HG03108 (cell line): ENCODE measurements around the gene PIGS.

Source experiments
- ATAC-seq: cut with Tn5 transposase; IDR thresholded peaks from one replicate; pipeline ENCODE4 v1.9.1; 2021; ENCODE audit warnings: moderate library complexity; ENCODE audit not compliant: unreplicated experiment

PIGS gene

GRCh38 chr17:28511858-28512461 lies 59.4 kb downstream of the PIGS start:
- no peak for ATAC-seq

DNA sequence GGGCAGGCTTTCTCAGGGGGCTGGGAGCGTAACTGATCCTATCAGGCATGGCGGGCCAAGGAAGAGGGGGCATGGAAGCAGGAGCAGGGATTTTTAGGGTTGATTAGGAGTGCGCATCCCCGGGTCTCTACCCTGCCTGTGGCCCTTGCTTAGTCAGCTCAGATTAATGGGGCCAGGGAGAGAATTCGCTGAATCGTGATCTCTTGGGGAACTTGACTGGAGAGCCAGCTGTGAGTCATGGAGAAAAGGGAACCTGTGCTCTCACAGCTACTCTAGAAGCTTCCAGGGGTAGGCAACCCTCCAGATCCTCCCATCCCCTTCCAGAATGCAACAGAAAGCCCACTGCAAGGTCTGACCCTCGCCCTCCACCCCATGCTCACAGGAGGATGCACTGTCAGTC lies 61.5 kb downstream of the PIGS start:
- ATAC-seq: no peak

DNA sequence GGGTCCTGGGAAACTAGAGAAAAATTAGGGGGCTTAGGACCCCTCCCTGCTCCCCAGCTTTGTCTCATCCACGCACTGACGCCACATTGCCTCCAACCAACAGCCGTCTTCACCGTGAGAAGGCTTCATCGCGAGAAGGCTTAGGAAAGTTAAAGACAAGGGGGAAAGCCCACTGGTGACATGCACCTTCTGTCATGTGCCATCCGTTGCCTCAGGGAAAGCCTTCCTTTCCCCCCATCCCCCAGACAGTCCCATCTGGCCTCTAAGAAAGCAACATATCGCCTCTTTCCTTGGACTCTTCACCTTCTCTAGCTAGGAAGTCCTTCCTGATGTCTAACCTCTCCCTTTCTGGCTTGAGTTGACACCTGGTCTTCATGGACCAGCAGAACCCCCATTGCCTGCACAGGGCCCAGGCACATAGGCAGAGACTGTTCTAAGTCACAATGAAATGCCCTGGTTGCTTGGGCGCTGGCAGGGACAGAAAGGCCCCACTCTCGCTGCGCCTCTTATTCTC lies 63.1 kb downstream of the PIGS start:
- no peak for ATAC-seq

DNA sequence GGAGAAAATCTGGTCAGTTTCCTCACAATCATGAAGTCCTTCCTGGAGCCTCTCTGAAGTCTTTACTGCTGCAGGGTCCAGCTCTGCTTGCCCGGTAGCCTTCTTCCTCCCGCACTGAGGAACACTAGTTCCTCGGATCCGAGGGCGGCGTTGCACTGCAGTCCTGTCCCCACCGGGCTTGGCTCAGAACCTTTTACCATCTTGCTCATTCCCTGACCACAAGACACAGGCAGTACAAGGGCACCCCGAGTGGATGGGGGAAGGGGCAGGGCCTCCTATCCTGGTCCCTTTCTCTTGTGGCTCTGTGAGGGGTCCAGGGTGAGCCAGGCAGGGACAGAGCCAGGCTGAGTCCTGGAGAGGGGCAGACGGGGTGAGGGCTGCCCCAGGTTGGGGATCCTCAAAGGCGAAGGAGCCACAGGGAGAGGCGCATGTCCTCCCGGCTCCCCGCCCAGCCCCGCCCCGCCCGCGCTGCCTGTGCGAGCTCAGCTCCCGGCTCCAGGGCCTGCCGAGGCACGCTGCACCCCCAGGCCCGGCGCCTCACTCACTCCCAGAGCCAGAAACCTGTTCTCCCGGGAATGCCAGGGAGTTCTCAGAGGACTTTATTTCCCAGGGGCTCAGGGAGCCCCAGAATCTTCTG lies 63.6 kb downstream of the PIGS start:
- no peak for ATAC-seq

DNA sequence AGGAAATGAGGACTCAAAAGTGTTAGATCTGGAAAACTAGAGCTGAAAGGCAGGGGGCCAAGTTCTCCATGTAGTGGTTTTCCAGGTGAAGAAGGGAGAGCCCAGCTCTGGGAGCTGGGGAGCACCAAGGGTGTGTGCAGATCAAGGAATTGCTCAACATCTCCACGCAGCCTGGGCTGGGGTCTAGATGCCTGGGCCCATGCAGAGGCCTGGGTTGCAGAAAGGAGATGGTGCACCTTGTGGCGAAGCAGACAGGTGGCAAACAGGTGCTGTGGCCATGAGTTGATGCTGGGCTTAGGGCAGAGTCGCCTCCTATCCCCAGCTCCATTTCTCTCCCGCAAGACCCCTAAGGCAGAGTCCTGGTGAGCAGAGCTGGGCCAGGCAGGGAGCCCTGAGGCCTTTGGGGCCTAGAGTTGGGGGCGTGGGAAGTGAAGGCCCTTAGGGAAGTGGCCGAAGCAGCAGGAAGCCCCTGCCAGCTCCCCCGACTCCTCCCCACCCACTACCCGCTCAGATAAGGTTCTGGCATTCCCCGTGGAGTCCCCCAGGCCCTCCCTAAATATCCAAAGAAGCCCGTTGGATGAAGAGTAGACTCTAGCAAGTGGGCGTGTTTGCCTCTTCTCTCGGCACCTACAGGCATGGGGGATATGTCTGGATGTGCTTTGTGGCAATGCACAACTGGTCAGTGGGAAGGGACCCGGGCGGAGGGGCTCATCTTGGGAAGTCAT lies 64.4 kb downstream of the PIGS start:
- ATAC-seq: no peak

GRCh38 chr17:28505986-28506665 lies 65.2 kb downstream of the PIGS start, which contains the start of gene FOXN1:
TSS of gene FOXN1 (plus strand) at chr17:28506348. CDS start at chr17:28523970, 17,622 bp downstream.
- ATAC-seq: no peak

DNA sequence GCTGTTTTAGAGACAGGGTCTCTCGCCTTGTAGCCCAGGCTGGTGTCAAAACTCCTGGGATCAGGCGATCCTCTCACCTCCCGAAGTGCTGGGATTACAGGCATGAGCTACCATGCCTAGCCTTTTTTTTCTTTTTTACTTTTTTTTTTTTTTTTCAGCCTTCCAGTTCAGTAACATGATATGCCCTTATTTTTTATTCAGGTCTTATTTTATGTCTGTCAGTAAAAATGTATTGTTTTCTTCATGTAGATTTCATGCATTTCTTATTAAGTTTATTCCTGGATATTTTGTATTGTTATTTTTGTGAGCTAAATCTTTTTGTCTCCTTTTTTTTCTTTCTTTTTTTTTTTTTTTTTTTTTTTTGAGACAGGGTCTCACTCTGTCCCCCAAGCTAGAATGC lies 67.9 kb downstream of the PIGS start:
- ATAC-seq: no peak
